GM08714 (cell line): ENCODE measurements around the gene ZWILCH.

Experiments
- H3K4me3 ChIP-seq: fragments of 200-500 bp; sonication (Bioruptor generic); 2 replicates; pipeline ENCODE4 v1.5.1; 2014; ENCODE audit warnings: mild to moderate bottlenecking, low read length, inconsistent platforms
- ZNF274 ChIP-seq: IDR thresholded peaks from 2 replicates; pipeline ENCODE4 v1.6.1; 2012; ENCODE audit warnings: mild to moderate bottlenecking, low read depth, low read length

Gene ZWILCH

DNA sequence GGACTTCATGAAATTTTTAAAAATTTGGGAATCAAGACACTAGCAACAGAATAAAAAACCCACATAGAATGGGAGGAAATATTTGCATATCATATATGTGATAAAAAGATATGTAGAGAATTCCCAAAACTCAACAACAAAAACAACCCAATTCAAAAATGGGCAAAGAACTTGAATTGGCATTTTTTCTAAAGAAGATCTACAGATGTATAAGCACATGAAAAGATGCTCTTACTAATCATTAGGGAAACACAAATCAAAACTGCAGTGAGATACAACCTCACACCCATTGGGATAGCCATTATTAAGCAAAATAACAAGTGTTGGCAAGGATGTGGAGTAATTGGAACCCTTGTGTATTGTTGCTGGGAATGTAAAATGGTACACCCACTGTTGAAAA lies 50.6 kb downstream of the ZWILCH start:
- no peak overlapping the region for H3K4me3 ChIP-seq
- TF ChIP-seq ZNF274: no peak

DNA sequence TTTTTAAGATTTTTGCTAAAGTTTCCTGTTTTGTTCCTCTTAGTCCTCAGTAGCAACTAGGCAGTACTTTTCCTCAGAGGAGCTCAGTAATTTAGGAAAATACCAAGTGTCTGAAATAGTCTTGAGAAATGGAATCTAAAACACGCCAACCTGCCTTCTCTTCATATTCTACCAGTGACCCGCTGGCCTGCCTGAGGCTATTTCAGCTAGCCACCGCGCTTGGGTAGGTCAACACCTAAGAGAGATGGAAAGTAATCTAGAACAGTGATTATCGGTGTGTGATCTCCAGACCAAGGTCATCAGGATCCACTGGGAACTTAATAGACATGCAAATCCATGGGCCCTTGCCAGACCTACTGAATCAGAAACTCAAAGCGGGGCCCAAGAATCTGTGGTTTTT lies 53.1 kb downstream of the ZWILCH start:
- H3K4me3 ChIP-seq: no peak overlapping the region
- no peak for TF ChIP-seq ZNF274

DNA sequence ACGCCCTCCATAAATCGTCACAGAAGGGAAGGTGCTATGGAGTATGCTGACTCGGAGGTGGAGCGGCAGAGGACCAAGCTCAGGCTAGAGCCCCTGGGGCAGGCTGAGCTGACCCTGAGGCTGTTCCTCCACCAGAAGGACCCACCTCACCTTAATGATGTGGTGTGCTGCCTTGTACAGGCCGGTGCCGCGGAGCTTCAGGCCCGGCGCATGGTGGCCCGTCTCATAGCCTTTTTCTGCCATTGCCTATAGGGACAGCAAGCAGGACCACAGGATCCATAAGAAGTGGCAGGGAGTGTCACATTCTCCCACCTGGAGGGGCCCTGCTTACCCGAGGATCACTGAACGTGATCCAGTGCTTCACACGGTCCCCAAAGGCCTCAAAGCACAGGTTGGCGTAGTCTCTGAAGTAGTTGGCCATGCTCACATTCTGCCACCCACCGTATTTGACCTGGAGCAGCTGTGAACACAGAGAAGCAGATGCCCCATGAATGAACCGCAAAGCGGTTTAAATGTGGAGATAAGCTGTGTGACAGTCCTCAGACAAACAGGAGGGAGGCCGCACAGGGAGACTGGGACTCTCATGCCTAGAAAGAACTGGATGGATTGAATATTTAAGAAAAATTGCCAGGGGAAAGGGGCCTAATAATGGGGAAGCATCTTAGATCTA lies 55.9 kb downstream of the ZWILCH start:
- no peak overlapping the region for H3K4me3 ChIP-seq
- TF ChIP-seq ZNF274: no peak

DNA sequence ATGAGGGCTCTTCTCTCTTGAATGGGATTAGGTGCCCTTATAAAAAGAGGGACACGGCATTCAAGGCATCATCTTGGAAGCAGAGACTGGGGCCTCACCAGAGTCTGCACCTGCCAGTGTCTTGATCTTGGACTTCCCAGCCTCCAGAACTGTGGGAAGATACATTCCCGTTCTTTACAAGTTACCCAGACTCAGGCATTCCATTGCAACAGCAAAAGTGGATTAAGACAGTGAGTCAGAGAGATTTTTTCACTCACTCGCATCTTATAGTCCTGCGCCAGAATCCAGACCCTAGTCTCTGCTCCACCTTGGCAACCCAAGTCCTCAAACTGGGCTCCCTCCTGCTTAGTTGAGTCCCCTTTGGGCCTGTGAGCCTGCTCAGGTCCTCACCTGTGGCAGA lies 58.0 kb downstream of the ZWILCH start:
- no peak for TF ChIP-seq ZNF274

DNA sequence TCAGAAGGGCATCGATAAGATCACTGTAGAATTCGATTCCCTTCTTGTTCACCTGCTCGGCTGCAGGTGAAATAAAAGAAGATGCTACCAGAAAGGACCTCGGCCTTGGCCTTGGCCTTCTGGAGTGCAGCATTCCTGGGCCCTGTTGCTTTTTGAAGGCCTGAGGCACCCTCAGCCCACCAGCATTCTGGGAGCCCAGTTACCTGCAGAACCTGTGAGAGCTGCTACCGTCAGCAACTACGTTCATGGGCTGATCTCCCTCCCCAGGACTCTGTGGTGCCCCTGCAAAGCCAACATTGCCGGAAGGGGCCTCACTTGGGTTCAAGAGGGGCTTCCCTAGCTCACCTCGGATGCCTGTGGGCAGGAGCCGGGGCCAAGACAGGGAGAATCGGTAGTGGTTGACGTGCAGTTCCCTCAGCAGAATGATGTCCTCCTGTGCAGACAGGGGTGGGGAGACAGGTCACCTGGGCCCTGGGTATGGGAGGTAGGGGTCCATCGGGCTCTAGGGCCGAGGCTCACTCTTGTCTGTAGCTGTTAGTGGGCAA lies 58.5 kb downstream of the ZWILCH start:
- H3K4me3 ChIP-seq: no peak overlapping the region
- no peak for TF ChIP-seq ZNF274

More for the DNA sequence above, 58.0 kb downstream of the ZWILCH start:
- H3K4me3 ChIP-seq: no peak overlapping the region

DNA sequence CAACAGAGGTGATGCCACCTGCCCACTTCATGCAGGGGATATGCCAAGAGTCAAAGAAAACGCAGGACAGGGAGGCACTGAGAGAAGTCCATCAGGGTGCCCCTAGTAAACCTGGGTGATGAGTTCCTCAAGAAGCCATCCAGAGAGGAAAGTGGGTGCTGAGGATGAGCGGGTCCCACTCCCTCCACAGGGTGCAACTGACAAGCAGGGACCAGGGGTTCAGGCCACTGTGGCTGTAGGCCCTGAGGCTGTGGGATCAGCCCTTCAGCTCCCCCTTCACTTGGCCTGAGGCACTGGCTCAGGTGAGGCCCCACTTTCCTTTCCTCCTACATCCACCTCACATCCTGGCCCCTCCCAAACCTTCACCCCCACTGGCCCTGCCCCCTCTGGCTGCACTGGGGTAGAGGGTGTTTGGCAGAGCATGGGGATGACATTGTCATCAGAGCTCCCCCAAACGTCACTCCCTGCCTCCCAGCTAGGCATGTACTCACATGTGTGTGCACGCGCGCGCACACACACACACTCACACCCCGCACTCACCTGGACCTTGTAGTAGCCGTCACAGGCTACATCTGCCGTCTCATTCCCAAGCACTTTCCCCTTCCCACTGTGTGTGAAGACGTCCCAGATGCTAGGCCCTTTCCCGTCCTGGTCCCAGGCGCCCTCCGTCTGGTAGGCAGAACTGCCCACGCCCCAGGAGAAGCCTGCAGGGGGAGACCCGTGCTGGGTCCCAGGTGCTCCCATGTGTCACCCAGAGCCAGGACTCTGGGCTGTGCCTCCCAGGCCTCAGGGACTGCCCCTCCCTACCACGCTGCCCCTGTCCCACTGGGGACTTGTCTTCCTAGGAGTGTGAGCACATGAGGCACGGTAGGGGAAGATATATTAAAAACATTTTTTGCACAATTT lies 59.3 kb downstream of the ZWILCH start:
- no peak overlapping the region for H3K4me3 ChIP-seq
- no peak for TF ChIP-seq ZNF274

DNA sequence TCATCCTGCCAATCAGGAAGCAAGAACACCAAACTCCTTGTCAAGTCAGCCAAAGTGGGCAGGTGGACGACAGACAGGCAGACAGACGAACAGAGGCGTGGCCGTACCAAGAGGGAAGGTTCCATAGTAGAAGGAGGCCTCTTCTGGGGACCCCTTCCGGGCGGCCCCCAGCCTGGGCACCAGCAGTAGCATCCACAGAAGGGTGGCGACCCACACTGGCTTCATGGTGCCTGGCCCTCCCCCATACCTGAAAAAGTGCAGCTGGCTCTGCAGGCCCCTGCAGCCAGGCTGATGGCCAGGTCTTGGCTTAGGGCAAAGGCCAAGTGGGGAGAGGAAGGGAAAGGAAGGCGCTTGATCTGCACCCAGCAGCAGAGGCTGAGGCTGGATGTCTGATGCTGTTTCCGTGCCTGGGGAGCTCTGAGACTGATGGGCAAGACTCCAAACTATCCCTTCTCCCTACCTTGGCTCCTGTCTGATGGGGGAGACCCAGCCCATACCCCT lies 60.1 kb downstream of the ZWILCH start:
- no peak overlapping the region for H3K4me3 ChIP-seq
- no peak for TF ChIP-seq ZNF274

DNA sequence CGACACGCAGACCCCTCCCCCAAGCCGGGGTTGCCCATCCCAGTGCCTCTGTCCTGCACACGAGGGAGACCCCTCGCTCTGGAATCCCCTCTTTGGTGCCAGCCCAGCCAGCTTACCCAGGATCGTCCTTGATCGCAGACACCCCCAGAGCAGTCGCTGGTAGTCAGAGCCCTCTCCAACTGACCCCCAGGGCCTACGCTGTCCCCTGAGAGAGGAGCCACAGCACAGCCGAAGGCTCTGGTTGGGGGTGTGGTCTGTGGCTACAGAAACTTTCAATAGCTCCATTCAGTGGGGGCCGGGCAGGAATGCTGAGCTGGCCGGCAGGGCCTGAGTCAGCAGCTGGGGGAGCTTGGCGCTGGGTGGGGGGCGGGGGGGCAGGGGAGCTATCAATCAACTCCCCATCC lies 60.6 kb downstream of the ZWILCH start, which contains the start of gene LCTL:
Gene LCTL, minus strand, starts transcription at position 258 of the 404 bp plus-strand sequence. CDS start 633 bp downstream, outside the sequence.
- TF ChIP-seq ZNF274: no peak
- H3K4me3 ChIP-seq: no peak within 1 kb of the TSS

DNA sequence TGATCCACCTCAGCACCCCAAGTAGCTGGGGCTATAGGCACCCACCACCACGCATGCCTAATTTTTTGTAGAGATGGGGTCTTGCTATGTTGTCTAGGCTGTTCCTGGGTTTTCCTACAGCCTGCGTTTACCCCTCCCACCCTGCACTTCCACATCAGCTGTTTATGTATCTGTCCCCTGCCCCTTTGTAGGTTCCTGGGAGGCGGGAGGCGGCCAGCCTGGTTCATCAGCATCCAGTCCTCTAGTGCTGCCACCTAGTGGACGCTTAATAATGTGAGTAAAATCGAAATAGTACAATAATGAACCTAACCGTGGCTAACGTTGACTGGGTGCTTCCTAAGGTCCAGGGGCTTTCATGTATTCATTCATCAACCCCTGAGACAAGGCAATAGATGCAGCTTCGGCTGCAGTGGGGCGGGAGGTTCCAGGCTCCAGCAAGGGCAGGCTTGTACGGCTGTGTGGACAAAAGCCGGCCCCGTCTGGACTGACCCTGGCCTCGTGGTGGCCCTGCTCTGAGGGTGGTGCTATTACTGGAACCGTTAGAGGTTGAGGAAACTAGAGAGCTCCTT lies 61.9 kb downstream of the ZWILCH start:
- H3K4me3 ChIP-seq: no peak overlapping the region
- TF ChIP-seq ZNF274: no peak

DNA sequence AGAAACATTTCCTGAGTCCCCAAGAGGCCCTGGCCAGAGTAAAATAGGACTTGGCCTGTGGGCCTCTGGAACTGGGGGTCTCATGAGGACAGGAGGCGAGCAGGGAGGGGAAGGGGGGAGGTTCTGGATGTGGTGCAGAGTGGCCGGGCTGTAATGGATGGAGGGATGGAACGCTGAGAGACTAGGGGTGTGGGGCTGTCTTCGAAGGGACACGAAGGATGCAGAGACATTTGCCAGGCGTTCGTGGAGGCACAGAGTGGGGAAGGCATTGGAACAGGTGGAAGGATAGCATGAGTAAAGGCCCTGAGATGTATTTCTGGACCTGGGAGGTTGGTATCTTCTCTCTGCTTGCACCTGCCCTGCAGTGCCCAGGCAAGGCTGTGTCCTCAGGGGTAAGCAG lies 62.8 kb downstream of the ZWILCH start:
- no peak for TF ChIP-seq ZNF274
- no peak overlapping the region for H3K4me3 ChIP-seq

DNA sequence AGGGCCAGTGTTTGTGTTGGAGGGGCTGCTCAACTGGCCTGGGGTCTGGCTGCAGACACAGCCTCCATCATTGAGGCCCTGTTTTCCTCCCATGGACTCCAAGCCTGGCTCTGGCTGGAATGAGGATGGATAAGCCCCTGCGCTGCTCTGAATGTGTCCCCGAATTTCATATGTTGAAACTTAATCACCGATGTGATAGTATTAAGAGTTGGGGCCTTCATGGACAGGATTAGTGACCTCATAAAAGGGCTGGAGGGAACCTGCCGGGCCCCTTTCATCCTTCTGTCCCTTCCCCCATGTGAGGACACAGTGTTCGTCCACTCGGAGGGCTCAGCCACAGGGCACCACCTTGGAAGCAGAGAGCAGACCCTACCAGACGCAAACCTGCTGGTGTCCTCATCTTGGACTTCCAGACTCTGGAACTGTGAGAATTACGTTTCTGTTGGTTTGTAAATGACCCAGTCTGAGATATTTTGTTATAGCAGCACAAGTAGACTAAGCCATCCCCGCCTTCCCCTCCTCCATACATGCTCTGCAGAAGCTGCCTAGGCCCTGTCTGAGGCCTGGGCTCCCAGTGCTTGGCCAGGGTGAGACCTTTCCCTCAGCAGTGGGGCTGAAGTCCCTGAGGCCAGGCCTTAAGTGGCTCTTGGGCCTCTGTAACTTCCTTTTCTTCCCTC lies 64.5 kb downstream of the ZWILCH start:
- H3K4me3 ChIP-seq: no peak overlapping the region
- no peak for TF ChIP-seq ZNF274

DNA sequence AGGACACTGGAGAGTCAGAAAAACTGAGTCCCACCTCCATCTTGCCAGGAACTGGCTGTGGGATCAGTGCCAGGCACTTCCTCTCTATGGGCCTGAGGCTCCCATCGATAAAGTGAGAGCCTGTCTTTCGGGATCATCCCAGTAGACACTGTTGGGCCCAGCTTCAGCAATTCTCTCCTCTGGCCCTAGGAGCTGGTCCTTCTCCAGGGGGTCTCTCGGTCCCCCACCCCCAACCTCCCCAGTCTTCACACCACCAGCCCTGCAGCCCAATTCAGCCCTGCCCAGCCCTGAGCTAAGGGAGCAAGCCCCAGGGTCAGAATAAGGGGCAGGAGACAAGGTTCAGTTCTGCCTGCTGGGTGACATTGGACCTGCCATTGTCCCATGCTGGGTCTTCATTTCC lies 65.2 kb downstream of the ZWILCH start:
- no peak for TF ChIP-seq ZNF274
- H3K4me3 ChIP-seq: no peak overlapping the region

DNA sequence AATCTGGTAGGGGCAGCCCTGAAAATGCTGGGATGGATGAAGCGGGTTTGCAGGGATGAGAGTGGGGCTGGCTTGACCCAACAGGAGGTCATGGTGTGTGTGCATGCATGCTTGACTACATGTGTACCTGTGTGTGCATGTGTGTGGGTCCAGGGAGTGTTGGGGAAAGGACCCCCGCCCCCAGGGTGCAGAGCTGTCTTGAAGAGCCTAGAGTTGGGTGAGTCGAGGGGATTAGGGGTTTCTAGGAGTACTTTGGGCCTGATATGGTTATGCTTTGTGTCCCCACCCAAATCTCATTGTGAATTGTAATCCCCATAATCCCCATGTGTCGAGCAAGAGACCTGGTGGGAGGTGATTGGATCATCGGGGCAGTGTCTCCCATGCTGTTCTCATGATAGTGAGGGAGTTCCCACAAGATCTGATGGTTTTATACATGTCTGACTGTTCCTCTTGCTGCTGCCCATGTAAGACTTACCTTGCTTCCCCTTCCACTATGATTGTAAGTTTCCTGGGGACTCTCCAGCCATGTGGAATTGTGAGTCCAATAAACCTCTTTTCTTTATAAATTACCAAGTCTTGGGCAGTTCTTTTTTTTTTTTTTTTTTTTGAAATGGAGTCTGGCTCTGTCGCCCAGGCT lies 65.8 kb downstream of the ZWILCH start:
- no peak for TF ChIP-seq ZNF274
- no peak overlapping the region for H3K4me3 ChIP-seq
